DMS114 treated with DMSO at 0.1 percent for 48 hours (cell line): ENCODE results near the gene CCL19.

Source experiments
- DNase-seq: peaks from one replicate; lab custom pipeline; 2025; ENCODE audit not compliant: unreplicated experiment; lab: John Stamatoyannopoulos, UW

CCL19 gene

GRCh38 chr9:34642679-34643078, 48.4 kb downstream of the CCL19 start:
- no peak for DNase-seq
